ENCODE results near the gene DTX3. TPM values are rescaled to one million over a fixed set of nuclear protein-coding genes. Genes with fewer than 3 reads are reported as not detected.

The DTX3 gene
- total and polyA plus RNA-seq, 2 experiments from 2014 or later = 22.8 to 46.6 TPM

DNA sequence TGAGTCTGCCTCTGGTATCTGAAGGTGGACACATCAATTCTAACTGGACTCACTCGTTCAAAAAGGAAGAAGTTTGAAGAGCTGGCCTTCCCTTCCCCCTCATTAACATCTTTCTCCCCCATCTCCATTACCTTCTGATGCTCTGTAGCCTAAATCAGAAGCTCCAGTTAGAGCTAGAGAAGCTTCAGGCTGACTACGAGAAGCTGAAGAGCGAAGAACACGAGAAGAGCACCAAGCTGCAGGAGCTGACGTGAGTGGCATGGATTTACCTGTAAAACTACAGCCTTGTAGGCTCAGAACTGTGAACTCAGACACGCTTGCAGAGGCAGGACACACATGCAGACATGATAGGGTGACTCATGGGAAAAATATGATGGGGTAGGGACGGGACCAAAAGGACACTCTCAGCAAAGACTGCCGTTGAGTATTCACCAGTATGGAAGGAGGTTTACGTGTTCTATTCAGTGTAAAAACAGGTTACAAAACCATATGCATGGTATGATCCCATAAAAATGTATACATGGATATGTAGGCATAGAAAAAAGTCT is 27.9 kb upstream of the DTX3 start:
- Mint-ChIP-seq H3K27me3 (ENCODE audit: insufficient read depth, low read depth, poor library complexity) (peaks cover 4% of the 10 kb centered on the region), H3K27ac (no peak overlapping the region), H3K36me3 (ENCODE audit: low read depth) (peaks cover 67% of the 10 kb centered on the region), H3K9me3 (no peaks in the 10 kb centered on the region), H3K4me3 (no peak overlapping the region), H3K4me1 (no peaks in the 10 kb centered on the region)
- Histone ChIP-seq H3F3A (replicated peaks; ENCODE audit: low read depth) (0 out of 2 replicates have a peak, but pooled peaks cover 2% of the 10 kb centered on the region), H3K4me3 (no peak overlapping the region), H3K27ac (ENCODE audit: low read depth) (no peak overlapping the region), H3K27me3 (ENCODE audit: insufficient read depth) (no peaks in the 10 kb centered on the region), H3K4me1 (ENCODE audit: insufficient read depth) (no peaks in the 10 kb centered on the region), H3K4me2 (no peak overlapping the region), H3K79me2 (replicated peaks; ENCODE audit: insufficient read depth) (no peaks in the 10 kb centered on the region), H3K36me3 (ENCODE audit: insufficient read depth) (peaks cover 5% of the 10 kb centered on the region), H3K9me2 (ENCODE audit: insufficient read depth) (no peaks in the 10 kb centered on the region), H2AFZ (no peak overlapping the region), H4K20me1 (replicated peaks; ENCODE audit: insufficient read depth) (peaks cover 4% of the 10 kb centered on the region; the same call in 1 of the 2 replicates)
- TF ChIP-seq JUNB (IDR thresholded peaks at IDR 0.05; ENCODE audit: unreplicated experiment) (no peak), ZNF331 (CRISPR knock-in tag; IDR thresholded peaks at IDR 0.05; ENCODE audit: low read depth) (no peak), ZNF114 (CRISPR knock-in tag; IDR thresholded peaks at IDR 0.05) (no peak), STAT1 (IDR thresholded peaks at IDR 0.05; ENCODE audit: unreplicated experiment) (no peak), CREB1 (CRISPR knock-in tag; IDR thresholded peaks at IDR 0.05; ENCODE audit: low read depth) (no peak)
- TF ChIP-seq, protein P1, sequence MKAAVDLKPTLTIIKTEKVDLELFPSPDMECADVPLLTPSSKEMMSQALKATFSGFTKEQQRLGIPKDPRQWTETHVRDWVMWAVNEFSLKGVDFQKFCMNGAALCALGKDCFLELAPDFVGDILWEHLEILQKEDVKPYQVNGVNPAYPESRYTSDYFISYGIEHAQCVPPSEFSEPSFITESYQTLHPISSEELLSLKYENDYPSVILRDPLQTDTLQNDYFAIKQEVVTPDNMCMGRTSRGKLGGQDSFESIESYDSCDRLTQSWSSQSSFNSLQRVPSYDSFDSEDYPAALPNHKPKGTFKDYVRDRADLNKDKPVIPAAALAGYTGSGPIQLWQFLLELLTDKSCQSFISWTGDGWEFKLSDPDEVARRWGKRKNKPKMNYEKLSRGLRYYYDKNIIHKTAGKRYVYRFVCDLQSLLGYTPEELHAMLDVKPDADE (IDR thresholded peaks at IDR 0.05) = no peak
- DNase-seq (ENCODE audit: low spot score) (no peak), ATAC-seq (no peak)

DNA sequence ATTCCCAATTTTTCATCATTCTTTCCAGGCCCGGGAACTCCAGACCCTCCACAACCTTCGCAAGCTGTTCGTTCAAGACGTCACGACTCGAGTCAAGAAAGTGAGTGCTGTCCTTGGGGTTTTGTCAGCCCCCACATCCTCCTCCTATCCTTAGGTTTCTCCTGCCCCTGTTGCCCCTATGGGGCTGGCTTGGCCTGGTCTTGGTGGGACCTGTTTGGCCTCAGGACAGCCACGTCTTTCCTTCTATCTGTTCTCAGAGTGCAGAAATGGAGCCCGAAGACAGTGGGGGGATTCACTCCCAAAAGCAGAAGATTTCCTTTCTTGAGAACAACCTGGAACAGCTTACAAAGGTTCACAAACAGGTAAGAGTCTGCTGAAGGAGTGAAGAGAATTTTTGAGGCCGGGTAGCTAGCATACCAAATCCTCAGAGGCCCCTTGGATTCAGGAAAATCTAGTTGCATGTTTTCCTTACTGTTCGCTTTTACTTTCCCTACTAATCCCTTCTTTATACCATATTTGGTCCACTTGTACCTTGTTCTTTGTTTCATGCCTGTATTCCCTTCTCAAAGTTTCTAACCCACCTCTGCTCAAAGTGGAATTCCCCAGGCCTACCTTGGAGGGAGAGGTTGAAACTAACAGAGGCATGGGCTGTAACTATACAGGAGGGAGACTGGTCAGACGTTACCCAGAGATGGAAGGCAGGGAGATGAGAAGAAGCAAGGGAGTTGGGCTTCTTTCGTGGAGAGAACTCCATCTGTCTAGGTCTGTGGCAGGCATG is 26.5 kb upstream of the DTX3 start:
- no peaks in the 10 kb centered on the region for H3K79me2 ChIP-seq (replicated peaks; ENCODE audit: insufficient read depth)
- Mint-ChIP-seq H3K4me1 (no peaks in the 10 kb centered on the region; the same call in 2 of the 3 replicates), H3K4me3 (no peak overlapping the region)
- TF ChIP-seq EZH2 (IDR thresholded peaks at IDR 0.05; ENCODE audit: low read depth, unreplicated experiment) = no peak
- no peak for TF ChIP-seq EZH2phosphoT487 (IDR thresholded peaks at IDR 0.05; ENCODE audit: unreplicated experiment)
- TF ChIP-seq ZNF331 (CRISPR knock-in tag; IDR thresholded peaks at IDR 0.05; ENCODE audit: low read depth) = no peak
- TF ChIP-seq, protein P1 (IDR thresholded peaks at IDR 0.05) = no peak
- TF ChIP-seq, protein P2, sequence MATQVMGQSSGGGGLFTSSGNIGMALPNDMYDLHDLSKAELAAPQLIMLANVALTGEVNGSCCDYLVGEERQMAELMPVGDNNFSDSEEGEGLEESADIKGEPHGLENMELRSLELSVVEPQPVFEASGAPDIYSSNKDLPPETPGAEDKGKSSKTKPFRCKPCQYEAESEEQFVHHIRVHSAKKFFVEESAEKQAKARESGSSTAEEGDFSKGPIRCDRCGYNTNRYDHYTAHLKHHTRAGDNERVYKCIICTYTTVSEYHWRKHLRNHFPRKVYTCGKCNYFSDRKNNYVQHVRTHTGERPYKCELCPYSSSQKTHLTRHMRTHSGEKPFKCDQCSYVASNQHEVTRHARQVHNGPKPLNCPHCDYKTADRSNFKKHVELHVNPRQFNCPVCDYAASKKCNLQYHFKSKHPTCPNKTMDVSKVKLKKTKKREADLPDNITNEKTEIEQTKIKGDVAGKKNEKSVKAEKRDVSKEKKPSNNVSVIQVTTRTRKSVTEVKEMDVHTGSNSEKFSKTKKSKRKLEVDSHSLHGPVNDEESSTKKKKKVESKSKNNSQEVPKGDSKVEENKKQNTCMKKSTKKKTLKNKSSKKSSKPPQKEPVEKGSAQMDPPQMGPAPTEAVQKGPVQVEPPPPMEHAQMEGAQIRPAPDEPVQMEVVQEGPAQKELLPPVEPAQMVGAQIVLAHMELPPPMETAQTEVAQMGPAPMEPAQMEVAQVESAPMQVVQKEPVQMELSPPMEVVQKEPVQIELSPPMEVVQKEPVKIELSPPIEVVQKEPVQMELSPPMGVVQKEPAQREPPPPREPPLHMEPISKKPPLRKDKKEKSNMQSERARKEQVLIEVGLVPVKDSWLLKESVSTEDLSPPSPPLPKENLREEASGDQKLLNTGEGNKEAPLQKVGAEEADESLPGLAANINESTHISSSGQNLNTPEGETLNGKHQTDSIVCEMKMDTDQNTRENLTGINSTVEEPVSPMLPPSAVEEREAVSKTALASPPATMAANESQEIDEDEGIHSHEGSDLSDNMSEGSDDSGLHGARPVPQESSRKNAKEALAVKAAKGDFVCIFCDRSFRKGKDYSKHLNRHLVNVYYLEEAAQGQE (IDR thresholded peaks at IDR 0.05; ENCODE audit: unreplicated experiment) = no peak
- TF ChIP-seq ZNF114 (CRISPR knock-in tag; IDR thresholded peaks at IDR 0.05) = no peak
- no peak for TF ChIP-seq POLR2AphosphoS5 (IDR thresholded peaks at IDR 0.05; ENCODE audit: low read depth)
- TF ChIP-seq JUNB (IDR thresholded peaks at IDR 0.05; ENCODE audit: unreplicated experiment) = no peak

More for the DNA sequence above, 26.5 kb upstream of the DTX3 start:
- no peaks in the 10 kb centered on the region for H3K9me2 ChIP-seq (ENCODE audit: insufficient read depth)
- peaks cover 10% of the 10 kb centered on the region for H4K20me1 ChIP-seq (replicated peaks; ENCODE audit: insufficient read depth)
- Mint-ChIP-seq H3K27ac (no peak overlapping the region), H3K36me3 (ENCODE audit: low read depth) (peaks cover 56% of the 10 kb centered on the region), H3K9me3 (no peaks in the 10 kb centered on the region), H3K27me3 (ENCODE audit: insufficient read depth, low read depth, poor library complexity) (peaks cover 4% of the 10 kb centered on the region)
- H3K4me3 ChIP-seq = no peak overlapping the region
- H3K27me3 ChIP-seq (ENCODE audit: insufficient read depth) = no peaks in the 10 kb centered on the region
- no peak overlapping the region for H2AFZ ChIP-seq
- H3K36me3 ChIP-seq (ENCODE audit: insufficient read depth) = peaks cover 5% of the 10 kb centered on the region
- ATAC-seq (no peak), DNase-seq (ENCODE audit: low spot score) (no peak)
- H3K4me1 ChIP-seq (ENCODE audit: insufficient read depth) = no peaks in the 10 kb centered on the region
- peaks cover 12% of the 10 kb centered on the region; the same call in 1 of the 2 replicates for H3F3A ChIP-seq (replicated peaks; ENCODE audit: low read depth)
- H3K4me2 ChIP-seq = no peak overlapping the region
- H3K27ac ChIP-seq (ENCODE audit: low read depth) = no peak overlapping the region

Measured in GM23338 (cell line).